Fibroblast of lung (primary cell): Measurements from ENCODE around the gene AQP1.

ENCODE experiments used
- CTCF ChIP-seq, 2 donors: IDR thresholded peaks in 1 of 2; conservative IDR thresholded peaks in 1 of 2; 1 replicate in 1 of 2; 2 replicates in 1 of 2; pipeline ENCODE4 v1.5.1; 2011 to 2012; ENCODE audit warnings: low read length in 2 of 2, control low read depth in 1 of 2, inconsistent platforms in 1 of 2, low read depth in 1 of 2, mild to moderate bottlenecking in 1 of 2
- EZH2 ChIP-seq: IDR thresholded peaks from 2 replicates; pipeline ENCODE4 v1.5.1; 2012; ENCODE audit warnings: low read length, control low read depth, mild to moderate bottlenecking; ENCODE audit errors: missing control alignments

DNA sequence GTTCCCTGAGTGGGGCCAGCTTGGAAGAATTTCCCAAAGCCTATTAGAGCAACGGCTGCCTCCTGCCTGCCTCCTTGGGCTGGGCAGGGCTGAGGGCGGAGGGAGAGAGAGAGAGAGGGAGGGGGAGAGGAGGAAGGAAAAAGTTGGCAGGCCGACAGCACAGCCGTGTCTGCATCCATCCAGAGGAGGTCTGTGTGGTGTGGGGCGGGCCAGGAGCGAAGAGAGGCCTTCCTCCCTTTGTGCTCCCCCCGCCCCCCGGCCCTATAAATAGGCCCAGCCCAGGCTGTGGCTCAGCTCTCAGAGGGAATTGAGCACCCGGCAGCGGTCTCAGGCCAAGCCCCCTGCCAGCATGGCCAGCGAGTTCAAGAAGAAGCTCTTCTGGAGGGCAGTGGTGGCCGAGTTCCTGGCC, at the start of gene AQP1:
- no peak for TF ChIP-seq EZH2
- TF ChIP-seq CTCF (conservative IDR thresholded peaks at IDR 0.05 in 1 of 2, IDR thresholded peaks at IDR 0.05 in 1 of 2; ENCODE audit: low read depth in 1 of 2, low read length in 2 of 2) = no peak
